Right lung (tissue), 5 donors: ENCODE measurements around the gene ETFA. TPM values are rescaled to one million over a fixed set of nuclear protein-coding genes. Genes with fewer than 3 reads are reported as not detected.

Experiments used
- DNase-seq, 2 donors: peaks; one replicate each; pipeline ENCODE4 v3.0.0-alpha.2; 2013
- polyA plus RNA-seq, 5 donors: library from polyadenylated mRNA; unstranded; fragments of 120-200 nt; gene quantifications; one replicate each; pipeline versions ENCODE4 v1.2.1 to v1.2.3, GENCODE V29; 2013; ENCODE audit warnings: inconsistent platforms in 1 of 5, low replicate concordance in 1 of 5; ENCODE audit not compliant: insufficient read length in 5 of 5, insufficient read depth in 1 of 5

The ETFA gene
- polyA plus RNA-seq, 5 donors = 122 to 157 (median 143) TPM

- no peak for DNase-seq
These were observed 82.0 kb downstream of the ETFA start for GRCh38 chr15:76229266-76229665.

- no peak for DNase-seq
These were observed 87.7 kb downstream of the ETFA start for GRCh38 chr15:76223521-76223920.

- DNase-seq = no peak
These were observed 89.1 kb downstream of the ETFA start for GRCh38 chr15:76222159-76222558.

- DNase-seq = no peak
These were observed 90.0 kb downstream of the ETFA start for GRCh38 chr15:76221085-76221767.

GRCh38 chr15:76217882-76218217, 93.4 kb downstream of the ETFA start:
- DNase-seq = no peak

GRCh38 chr15:76217029-76217881, 94.0 kb downstream of the ETFA start:
- DNase-seq = peak in 1 of 2 donors; percentile 24

- DNase-seq = no peak
These were observed 95.6 kb downstream of the ETFA start for GRCh38 chr15:76215634-76216033.

- DNase-seq = no peak
These were observed 101.3 kb downstream of the ETFA start for GRCh38 chr15:76209942-76210341.

GRCh38 chr15:76209523-76209922, 101.7 kb downstream of the ETFA start:
- no peak for DNase-seq

GRCh38 chr15:76208786-76209424, 102.4 kb downstream of the ETFA start:
- no peak for DNase-seq

GRCh38 chr15:76208084-76208785, 103.0 kb downstream of the ETFA start:
- no peak for DNase-seq

GRCh38 chr15:76206325-76206976, 104.8 kb downstream of the ETFA start:
- peak in 1 of 2 donors; percentile 46 for DNase-seq

- DNase-seq = no peak
These were observed 106.3 kb downstream of the ETFA start for GRCh38 chr15:76204916-76205460.

- DNase-seq = no peak
These were observed 107.0 kb downstream of the ETFA start for GRCh38 chr15:76204109-76204845.

GRCh38 chr15:76203346-76204108, 107.7 kb downstream of the ETFA start:
- DNase-seq = no peak

- DNase-seq = no peak
These were observed 109.6 kb downstream of the ETFA start for GRCh38 chr15:76201536-76202255.

GRCh38 chr15:76200641-76201105, 110.6 kb downstream of the ETFA start:
- DNase-seq = no peak

GRCh38 chr15:76200083-76200465, 111.2 kb downstream of the ETFA start:
- DNase-seq = no peak
